ENCODE results near the gene RIBC2. TPM values are rescaled to one million over a fixed set of nuclear protein-coding genes. Genes with fewer than 3 reads are reported as not detected.

Gene RIBC2
- total and polyA plus RNA-seq, 9 of the 15 experiments (the other 6 are each of a cell fraction or from before 2014, with no cell fraction given), result not detected

DNA sequence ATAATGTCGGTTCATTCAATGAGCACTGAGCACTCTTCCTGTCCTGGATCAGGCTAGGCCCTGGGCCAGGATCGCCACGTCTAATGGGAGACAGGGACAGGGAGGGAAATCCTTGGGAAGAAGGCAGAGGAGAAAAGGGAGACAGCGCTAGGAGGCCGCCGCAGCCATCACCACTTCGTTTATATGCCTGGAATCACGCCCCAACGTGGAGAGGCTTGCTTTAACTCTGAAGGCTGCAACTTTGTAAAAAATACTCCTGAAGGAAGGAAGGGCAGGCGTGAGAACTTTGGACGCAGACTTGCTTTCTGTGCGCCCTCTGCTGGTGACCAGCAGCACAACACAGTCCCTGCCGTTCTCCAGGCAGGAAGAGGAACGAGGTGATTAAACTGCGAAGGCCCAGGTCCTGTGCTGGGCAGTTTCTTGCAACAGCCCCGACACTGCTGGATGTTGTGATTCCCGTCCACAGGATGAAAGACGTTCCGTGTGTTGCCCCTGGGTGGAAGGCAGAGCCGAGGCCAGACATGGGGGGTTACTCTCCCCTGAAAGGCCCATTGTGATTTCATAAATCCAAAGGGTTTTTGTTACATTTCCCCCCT, 22.1 kb downstream of the RIBC2 start:
- Histone ChIP-seq H4K20me1 (replicated peaks; ENCODE audit: control insufficient read depth, insufficient read depth, low read length) (0 out of 2 replicates have a peak, but pooled peaks cover 4% of the 10 kb centered on the region), H3K4me1 (replicated peaks in 1 of 2; ENCODE audit: control insufficient read depth in 2 of 2, insufficient read depth in 2 of 2, low read length in 2 of 2) (no peaks in the 10 kb centered on the region), H3K27ac (ENCODE audit: extremely low read depth, low read depth, low read length) (no peak overlapping the region), H3K9ac (ENCODE audit: insufficient read depth in 1 of 2, low read depth in 2 of 2, low read length in 2 of 2) (no peak overlapping the region), H3K79me2 (ENCODE audit: control insufficient read depth, insufficient read depth, low read length) (no peaks in the 10 kb centered on the region), H3K36me3 (ENCODE audit: control insufficient read depth, insufficient read depth, low read length) (no peaks in the 10 kb centered on the region), H2AFZ (ENCODE audit: low read depth, low read length) (peak overlapping the region; percentile 39; the same call in 1 of the 2 replicates), H3K9me1 (ENCODE audit: control insufficient read depth, insufficient read depth, low read length) (no peaks in the 10 kb centered on the region), H3K27me3 (ENCODE audit: control insufficient read depth in 2 of 2, insufficient read depth in 2 of 2, low read length in 2 of 2) (peaks cover 2 to 15% of the 10 kb centered on the region in 2 experiments; a peak in 2 of 5 replicates), H3K9me3 (replicated peaks; ENCODE audit: control insufficient read depth, insufficient read depth, low read depth, low read length) (no peaks in the 10 kb centered on the region), H3K4me2 (ENCODE audit: insufficient read depth, low read length) (no peak overlapping the region; the same call in 1 of the 2 replicates), H3K4me3 (no peak overlapping the region)
- DNase-seq (ENCODE audit: extremely low read depth in 1 of 4, low spot score in 3 of 4), result peak; percentile 60 to 80 (median 70)
- 15% methylated on average over 14 of the region's 20 CpGs for WGBS (ENCODE audit: insufficient coverage, low coverage, missing lambda C conversion rate)
- intact Hi-C loops (cut with micrococcal nuclease), result loop anchor here (1.0 to 5.0 kb wide), 2 partner anchors 148 to 166 kb away; no protein-coding TSS in a partner anchor
- BruUV-seq (replicated peaks), result no TSS peak
- ChIA-PET POLR2A (no interaction called here), CTCF (ENCODE audit: low intra/inter-chr PET ratio) (interaction anchor here (0.7 to 3.3 kb wide), 4 partner anchors 118 to 532 kb away, joined by 3 to 15 read pairs (median 4); no protein-coding TSS in a partner anchor)
- in situ Hi-C loops (cut with MboI), result no loop called here
- ATAC-seq, result peak; percentile 93
- peak; percentile 90 for FAIRE-seq
- TF ChIP-seq CTCF (IDR thresholded peaks at IDR 0.05 in 2 of 3, conservative IDR thresholded peaks at IDR 0.05 in 1 of 3; ENCODE audit: insufficient read depth in 2 of 3, low read depth in 1 of 3, low read length in 3 of 3) (peak; percentile 76 to 82 (median 79)), BMI1 (IDR thresholded peaks at IDR 0.05; ENCODE audit: low read length) (no peak), ZNF316 (IDR thresholded peaks at IDR 0.05) (no peak), E2F6 (IDR thresholded peaks at IDR 0.05; ENCODE audit: borderline replicate concordance in 1 of 2, extremely low read depth in 1 of 2, insufficient read depth in 1 of 2, insufficient read length in 1 of 2, low read depth in 1 of 2, low read length in 1 of 2, poor library complexity in 1 of 2, severe bottlenecking in 1 of 2) (peak in 1 of 2 experiments; percentile 64), RB1 (IDR thresholded peaks at IDR 0.05; ENCODE audit: low read depth) (0 out of 2 replicates have a peak, but pooled peaks have one; percentile 25), RAD21 (CRISPR knock-in tag; conservative IDR thresholded peaks at IDR 0.05 in 1 of 2, IDR thresholded peaks at IDR 0.05 in 1 of 2) (peak; percentile 55 to 85), ZNF124 (CRISPR knock-in tag; IDR thresholded peaks at IDR 0.05) (no peak), ZNF384 (IDR thresholded peaks at IDR 0.05; ENCODE audit: low read depth, low read length) (peak; percentile 74), L3MBTL2 (IDR thresholded peaks at IDR 0.05) (peak; percentile 78)
